Adrenal gland (tissue), 5 donors: ENCODE results near the gene AHNAK2.

Experiments used
- CTCF ChIP-seq, 6 experiments: fragments of 450-650 bp in 4 of 6; fragments of 200-600 bp in 2 of 6; sonication (generic) in 1 of 6; IDR thresholded peaks; 1 replicate in 5 of 6; 2 replicates in 1 of 6; pipeline versions ENCODE4 v1.5.1 to v1.8.0; 2016 to 2021; ENCODE audit warnings: antibody characterized with exemption in 6 of 6, mild to moderate bottlenecking in 2 of 6, moderate library complexity in 1 of 6
- POLR2A ChIP-seq, 2 donors: fragments of 450-650 bp; IDR thresholded peaks; one replicate each; pipeline ENCODE4 v1.6.1; 2017; ENCODE audit warnings: antibody characterized with exemption in 2 of 2, mild to moderate bottlenecking in 2 of 2, moderate library complexity in 1 of 2
- donor health status: DM: no; HTN: no; CAD: no.

DNA sequence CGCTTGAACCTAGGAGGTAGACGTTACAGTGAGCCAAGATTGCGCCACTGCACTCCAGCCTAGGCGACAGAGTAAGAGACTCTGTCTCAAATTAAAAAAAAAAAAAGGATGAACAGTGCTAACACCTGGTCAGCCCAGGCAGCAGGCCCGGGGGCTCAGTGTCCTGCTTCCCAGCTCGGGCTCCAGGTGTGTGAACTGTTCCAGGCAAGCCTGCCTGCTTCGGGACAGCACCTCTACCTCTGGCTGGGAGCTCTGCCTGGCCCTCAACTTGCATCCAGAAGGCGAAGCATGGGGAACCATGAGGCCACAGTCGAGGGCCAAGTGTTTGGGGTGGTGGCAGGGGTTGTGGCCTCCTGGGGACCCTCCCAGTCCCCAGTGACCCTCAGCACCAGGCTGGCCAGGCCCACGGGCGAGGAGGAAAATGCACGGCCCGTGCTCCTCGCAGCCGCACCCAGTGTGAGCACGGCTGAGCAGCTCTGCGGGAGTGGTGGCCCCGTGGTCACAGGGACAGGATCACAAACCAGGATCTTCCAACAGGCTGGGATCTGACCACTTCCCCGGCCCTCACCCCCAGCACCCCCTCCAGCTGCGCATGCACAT lies 27.3 kb upstream of the AHNAK2 start:
- TF ChIP-seq POLR2A (IDR thresholded peaks at IDR 0.05) (no peak), CTCF (IDR thresholded peaks at IDR 0.05) (no peak)
